Measurements from ENCODE around the gene LRCOL1.

Gene LRCOL1

DNA sequence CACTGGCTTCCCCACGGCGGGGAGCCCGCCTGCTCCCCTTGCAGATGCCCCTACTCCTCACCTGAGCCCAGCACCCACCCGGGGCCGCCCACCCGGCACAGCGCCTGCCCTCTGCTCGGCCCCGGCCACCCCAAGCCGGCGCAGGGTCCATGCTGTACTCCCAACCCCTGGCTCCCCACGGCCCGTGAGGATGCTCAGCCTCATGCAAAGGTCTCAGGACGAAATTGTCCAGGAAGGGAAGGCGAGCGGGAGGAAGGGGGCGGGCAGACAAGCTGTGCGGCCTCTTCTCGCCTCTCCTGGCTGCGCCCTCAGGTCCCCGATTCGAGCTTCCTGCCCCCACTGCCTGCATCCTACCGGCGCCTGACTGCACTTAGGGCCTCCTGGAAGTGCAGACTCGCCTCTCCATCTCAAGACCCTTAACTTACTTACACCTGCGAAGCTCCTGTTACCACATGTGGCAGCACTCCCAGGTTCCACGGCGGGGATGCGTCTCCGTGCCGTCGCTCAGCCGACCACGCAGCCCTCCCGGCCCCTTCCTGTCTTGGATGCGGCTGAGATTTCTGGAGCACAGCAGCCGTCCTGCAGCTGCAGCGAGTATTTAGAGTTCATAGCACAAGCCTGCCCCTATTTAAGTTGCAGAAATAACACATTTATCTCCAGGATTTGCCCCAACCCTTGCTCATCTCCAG, 18.0 kb downstream of the LRCOL1 start:
- Histone ChIP-seq H3K4me1 (ENCODE audit: control insufficient read depth, low read depth, low read length) (no peaks in the 10 kb centered on the region), H3K27me3 (ENCODE audit: control insufficient read depth, insufficient read depth, low read length) (peaks cover 93% of the 10 kb centered on the region)

GRCh38 chr12:132591107-132591935, 19.1 kb downstream of the LRCOL1 start:
- no peak overlapping the region for H3K4me3 ChIP-seq (ENCODE audit: low read length)
- peaks cover 93% of the 10 kb centered on the region for H3K27me3 ChIP-seq (ENCODE audit: control insufficient read depth, insufficient read depth, low read length)
- no peaks in the 10 kb centered on the region for H3K9me3 ChIP-seq (ENCODE audit: control insufficient read depth, low read depth, low read length)
- no peak overlapping the region for H3K9ac ChIP-seq (ENCODE audit: low read length)
- no peaks in the 10 kb centered on the region for H3K4me1 ChIP-seq (ENCODE audit: control insufficient read depth, low read depth, low read length)
- H3K27ac ChIP-seq (ENCODE audit: low read length): no peak overlapping the region
- H3K36me3 ChIP-seq (ENCODE audit: control insufficient read depth, low read depth, low read length): no peaks in the 10 kb centered on the region

More for the DNA sequence above, 18.0 kb downstream of the LRCOL1 start:
- Histone ChIP-seq H3K4me3 (ENCODE audit: low read length) (no peak overlapping the region), H3K36me3 (ENCODE audit: control insufficient read depth, low read depth, low read length) (no peaks in the 10 kb centered on the region), H3K9ac (ENCODE audit: low read length) (no peak overlapping the region), H3K27ac (ENCODE audit: low read length) (no peak overlapping the region), H3K9me3 (ENCODE audit: control insufficient read depth, low read depth, low read length) (no peaks in the 10 kb centered on the region)

DNA sequence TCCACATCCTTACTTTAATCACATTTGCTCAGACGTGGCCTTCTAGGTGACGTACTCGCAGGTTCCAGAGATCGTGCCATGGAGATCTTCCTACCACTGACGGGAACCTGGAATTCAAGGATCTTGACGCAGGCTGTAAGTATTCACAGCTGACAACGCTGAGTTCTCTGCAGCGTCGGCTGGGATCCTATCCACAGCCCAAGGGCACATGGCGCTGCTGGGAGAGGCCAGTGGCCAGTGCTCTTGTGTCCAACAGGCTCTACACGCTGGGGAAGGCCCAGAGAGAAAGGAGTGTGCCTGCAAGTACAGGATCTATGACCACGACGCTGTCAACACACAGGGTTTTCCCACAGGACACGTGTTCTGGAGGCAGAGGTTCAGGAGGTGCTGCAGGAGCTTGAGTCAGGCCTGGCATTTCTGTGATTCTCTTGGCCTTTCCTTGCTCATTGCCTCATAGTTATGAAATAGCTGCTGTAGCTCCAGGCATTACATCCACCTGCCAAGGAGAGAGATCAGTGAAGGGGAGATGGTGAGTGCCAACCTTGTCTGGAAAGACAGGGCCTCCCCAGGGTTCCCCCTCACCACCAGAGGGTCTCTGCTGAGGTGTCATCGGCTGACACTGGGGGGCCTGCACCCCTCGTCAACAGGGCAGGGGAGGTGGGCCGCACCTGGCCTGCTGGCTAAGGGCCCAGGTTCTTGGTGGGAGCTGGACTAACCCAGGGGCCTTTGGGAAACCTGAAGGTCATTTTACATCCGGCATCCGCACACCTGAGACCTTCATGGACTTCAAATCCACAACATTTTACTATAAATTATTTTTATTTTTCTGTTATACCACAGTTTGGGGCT, 21.3 kb downstream of the LRCOL1 start:
- Histone ChIP-seq H3K9ac (ENCODE audit: low read length) (no peak overlapping the region), H3K4me1 (ENCODE audit: control insufficient read depth, low read depth, low read length) (peaks cover 2% of the 10 kb centered on the region), H3K4me3 (ENCODE audit: low read length) (no peak overlapping the region), H3K36me3 (ENCODE audit: control insufficient read depth, low read depth, low read length) (no peaks in the 10 kb centered on the region), H3K9me3 (ENCODE audit: control insufficient read depth, low read depth, low read length) (no peaks in the 10 kb centered on the region), H3K27me3 (ENCODE audit: control insufficient read depth, insufficient read depth, low read length) (peaks cover 98% of the 10 kb centered on the region), H3K27ac (ENCODE audit: low read length) (no peak overlapping the region)

- no peaks in the 10 kb centered on the region for H3K9me3 ChIP-seq (ENCODE audit: control insufficient read depth, low read depth, low read length)
- peaks cover 98% of the 10 kb centered on the region for H3K27me3 ChIP-seq (ENCODE audit: control insufficient read depth, insufficient read depth, low read length)
- H3K4me3 ChIP-seq (ENCODE audit: low read length): no peak overlapping the region
- no peaks in the 10 kb centered on the region for H3K36me3 ChIP-seq (ENCODE audit: control insufficient read depth, low read depth, low read length)
- H3K4me1 ChIP-seq (ENCODE audit: control insufficient read depth, low read depth, low read length): peaks cover 6% of the 10 kb centered on the region
- H3K27ac ChIP-seq (ENCODE audit: low read length): no peak overlapping the region
- H3K9ac ChIP-seq (ENCODE audit: low read length): no peak overlapping the region
These were observed 22.1 kb downstream of the LRCOL1 start for GRCh38 chr12:132588319-132588718.

- Histone ChIP-seq H3K4me3 (ENCODE audit: low read length) (no peak overlapping the region), H3K4me1 (ENCODE audit: control insufficient read depth, low read depth, low read length) (peaks cover 6% of the 10 kb centered on the region), H3K9me3 (ENCODE audit: control insufficient read depth, low read depth, low read length) (no peaks in the 10 kb centered on the region), H3K36me3 (ENCODE audit: control insufficient read depth, low read depth, low read length) (no peaks in the 10 kb centered on the region), H3K27ac (ENCODE audit: low read length) (no peak overlapping the region), H3K27me3 (ENCODE audit: control insufficient read depth, insufficient read depth, low read length) (peaks cover 97% of the 10 kb centered on the region), H3K9ac (ENCODE audit: low read length) (no peak overlapping the region)
These were observed 22.6 kb downstream of the LRCOL1 start for GRCh38 chr12:132587781-132588180.

- Histone ChIP-seq H3K9me3 (ENCODE audit: control insufficient read depth, low read depth, low read length) (no peaks in the 10 kb centered on the region), H3K4me1 (ENCODE audit: control insufficient read depth, low read depth, low read length) (peaks cover 6% of the 10 kb centered on the region), H3K4me3 (ENCODE audit: low read length) (no peak overlapping the region), H3K9ac (ENCODE audit: low read length) (no peak overlapping the region), H3K27me3 (ENCODE audit: control insufficient read depth, insufficient read depth, low read length) (peaks cover 97% of the 10 kb centered on the region), H3K36me3 (ENCODE audit: control insufficient read depth, low read depth, low read length) (no peaks in the 10 kb centered on the region), H3K27ac (ENCODE audit: low read length) (no peak overlapping the region)
These were observed 23.5 kb downstream of the LRCOL1 start for GRCh38 chr12:132586929-132587328.

GRCh38 chr12:132585177-132585576, 25.2 kb downstream of the LRCOL1 start:
- no peaks in the 10 kb centered on the region for H3K36me3 ChIP-seq (ENCODE audit: control insufficient read depth, low read depth, low read length)
- H3K9ac ChIP-seq (ENCODE audit: low read length): no peak overlapping the region

GRCh38 chr12:132584429-132584828, 26.0 kb downstream of the LRCOL1 start:
- Histone ChIP-seq H3K9ac (ENCODE audit: low read length) (no peak overlapping the region), H3K9me3 (ENCODE audit: control insufficient read depth, low read depth, low read length) (no peaks in the 10 kb centered on the region), H3K4me3 (ENCODE audit: low read length) (no peak overlapping the region), H3K27me3 (ENCODE audit: control insufficient read depth, insufficient read depth, low read length) (peaks cover 82% of the 10 kb centered on the region), H3K27ac (ENCODE audit: low read length) (no peak overlapping the region), H3K36me3 (ENCODE audit: control insufficient read depth, low read depth, low read length) (no peaks in the 10 kb centered on the region), H3K4me1 (ENCODE audit: control insufficient read depth, low read depth, low read length) (peaks cover 6% of the 10 kb centered on the region)

More at GRCh38 chr12:132585177-132585576, 25.2 kb downstream of the LRCOL1 start:
- no peak overlapping the region for H3K27ac ChIP-seq (ENCODE audit: low read length)
- H3K27me3 ChIP-seq (ENCODE audit: control insufficient read depth, insufficient read depth, low read length): peaks cover 84% of the 10 kb centered on the region
- H3K4me1 ChIP-seq (ENCODE audit: control insufficient read depth, low read depth, low read length): peaks cover 6% of the 10 kb centered on the region
- no peak overlapping the region for H3K4me3 ChIP-seq (ENCODE audit: low read length)
- H3K9me3 ChIP-seq (ENCODE audit: control insufficient read depth, low read depth, low read length): no peaks in the 10 kb centered on the region

- peak overlapping the region; percentile 37 for H3K4me3 ChIP-seq (ENCODE audit: low read length)
- no peak overlapping the region for H3K27ac ChIP-seq (ENCODE audit: low read length)
- no peaks in the 10 kb centered on the region for H3K36me3 ChIP-seq (ENCODE audit: control insufficient read depth, low read depth, low read length)
- H3K27me3 ChIP-seq (ENCODE audit: control insufficient read depth, insufficient read depth, low read length): peaks cover 81% of the 10 kb centered on the region
- peak overlapping the region; percentile 13 for H3K9ac ChIP-seq (ENCODE audit: low read length)
- H3K4me1 ChIP-seq (ENCODE audit: control insufficient read depth, low read depth, low read length): peaks cover 6% of the 10 kb centered on the region
- H3K9me3 ChIP-seq (ENCODE audit: control insufficient read depth, low read depth, low read length): no peaks in the 10 kb centered on the region
These were observed 26.6 kb downstream of the LRCOL1 start for GRCh38 chr12:132583736-132584135.

- Histone ChIP-seq H3K4me3 (ENCODE audit: low read length) (no peak overlapping the region), H3K4me1 (ENCODE audit: control insufficient read depth, low read depth, low read length) (peaks cover 6% of the 10 kb centered on the region), H3K36me3 (ENCODE audit: control insufficient read depth, low read depth, low read length) (peaks cover 3% of the 10 kb centered on the region), H3K27ac (ENCODE audit: low read length) (no peak overlapping the region), H3K9ac (ENCODE audit: low read length) (no peak overlapping the region), H3K9me3 (ENCODE audit: control insufficient read depth, low read depth, low read length) (no peaks in the 10 kb centered on the region), H3K27me3 (ENCODE audit: control insufficient read depth, insufficient read depth, low read length) (peaks cover 81% of the 10 kb centered on the region)
These were observed 27.0 kb downstream of the LRCOL1 start for GRCh38 chr12:132583411-132583710.

- no peaks in the 10 kb centered on the region for H3K9me3 ChIP-seq (ENCODE audit: control insufficient read depth, low read depth, low read length)
- peaks cover 81% of the 10 kb centered on the region for H3K27me3 ChIP-seq (ENCODE audit: control insufficient read depth, insufficient read depth, low read length)
- H3K27ac ChIP-seq (ENCODE audit: low read length): no peak overlapping the region
- no peak overlapping the region for H3K9ac ChIP-seq (ENCODE audit: low read length)
- peaks cover 6% of the 10 kb centered on the region for H3K36me3 ChIP-seq (ENCODE audit: control insufficient read depth, low read depth, low read length)
- H3K4me3 ChIP-seq (ENCODE audit: low read length): peak overlapping the region; percentile 30
- peaks cover 6% of the 10 kb centered on the region for H3K4me1 ChIP-seq (ENCODE audit: control insufficient read depth, low read depth, low read length)
These were observed 27.6 kb downstream of the LRCOL1 start for GRCh38 chr12:132582582-132583410.

Measured in iPS-18a (cell line).